Lower lobe of right lung (tissue), 2 donors: Measurements from ENCODE around the gene RIT2. TPM values are rescaled to one million over a fixed set of nuclear protein-coding genes. Genes with fewer than 3 reads are reported as not detected.

Experiments
- ATAC-seq, 2 donors: fragments of 200-7000 bp; cut with Tn5 transposase; one replicate each; pipeline ENCODE4 v1.9.1; 2020 to 2022; ENCODE audit warnings: mild to moderate bottlenecking in 2 of 2, moderate library complexity in 2 of 2
- DNase-seq: peaks from one replicate; pipeline ENCODE4 v3.0.0-alpha.2; 2020
- H3K27ac ChIP-seq: fragments of 200-600 bp; one replicate; pipeline ENCODE4 v1.8.0; 2022
- H3K27me3 ChIP-seq: fragments of 200-600 bp; one replicate; pipeline ENCODE4 v1.8.0; 2022; ENCODE audit warnings: low read depth
- H3K36me3 ChIP-seq: fragments of 200-600 bp; one replicate; pipeline ENCODE4 v1.8.0; 2022; ENCODE audit warnings: mild to moderate bottlenecking
- H3K4me1 ChIP-seq: fragments of 200-600 bp; one replicate; pipeline ENCODE4 v1.8.0; 2022
- H3K4me3 ChIP-seq: fragments of 200-600 bp; one replicate; pipeline ENCODE4 v1.8.0; 2022; ENCODE audit warnings: mild to moderate bottlenecking
- H3K9me3 ChIP-seq: fragments of 200-600 bp; one replicate; pipeline ENCODE4 v1.8.0; 2022
- CTCF ChIP-seq: fragments of 200-600 bp; IDR thresholded peaks from one replicate; pipeline ENCODE4 v1.8.0; 2022; ENCODE audit warnings: antibody characterized with exemption, mild to moderate bottlenecking
- intact Hi-C: fragments of 100-400 bp; cut with DNase I; formaldehyde crosslinking; loops from one replicate; pipeline ENCODE4 v1.11.0; 2022
- total RNA-seq: library from RNA; stranded (reverse); fragmentation: NEBNext Ultra II Directional; extraction: Animal tissue kit (Norgen Biotek cat#: 25700); gene quantifications from one replicate; pipeline ENCODE4 v1.2.1, GENCODE V29; 2021
- donor health status: DM: no; HTN: yes; CAD: no; lungs with severe emphysema.

RIT2 gene
- total RNA-seq, 1 donor from 2014 or later: not detected

GRCh38 chr18:42956287-42956686 is 159.2 kb downstream of the RIT2 start:
- TF ChIP-seq CTCF: no peak
- DNase-seq (no peak), ATAC-seq (no peak)
- Histone ChIP-seq H3K4me1 (no peaks in the 10 kb centered on the region), H3K36me3 (no peaks in the 10 kb centered on the region), H3K4me3 (no peak overlapping the region), H3K9me3 (no peaks in the 10 kb centered on the region), H3K27me3 (no peaks in the 10 kb centered on the region), H3K27ac (no peak overlapping the region)
- intact Hi-C loops: no loop called here

GRCh38 chr18:42954887-42955286 is 160.6 kb downstream of the RIT2 start:
- H3K27ac ChIP-seq: no peak overlapping the region
- no peak overlapping the region for H3K4me3 ChIP-seq
- ATAC-seq: no peak
- intact Hi-C loops: no loop called here
- no peak for TF ChIP-seq CTCF
- H3K9me3 ChIP-seq: no peaks in the 10 kb centered on the region
- DNase-seq: no peak
- no peaks in the 10 kb centered on the region for H3K36me3 ChIP-seq
- H3K4me1 ChIP-seq: no peaks in the 10 kb centered on the region
- H3K27me3 ChIP-seq: no peaks in the 10 kb centered on the region

DNA sequence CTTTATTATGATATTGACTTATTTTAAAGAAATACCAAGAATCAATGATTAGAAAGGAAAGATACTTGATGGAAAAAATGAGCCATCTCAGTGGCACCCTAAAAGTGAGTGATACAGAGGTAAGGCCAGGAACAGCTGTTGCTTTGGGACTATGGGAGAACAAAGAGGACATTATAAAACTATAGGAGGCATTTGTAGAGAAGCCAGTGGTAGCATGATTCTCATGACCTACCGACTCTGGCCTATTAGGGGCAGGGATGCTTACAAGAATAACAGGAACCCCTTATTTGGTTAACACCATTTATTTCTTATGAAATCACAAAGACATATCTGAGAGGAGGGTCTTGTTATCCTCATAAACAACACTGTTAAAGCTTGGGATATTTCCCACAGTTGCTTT is 162.2 kb downstream of the RIT2 start:
- H3K27ac ChIP-seq: no peak overlapping the region
- no peak overlapping the region for H3K4me3 ChIP-seq
- H3K27me3 ChIP-seq: no peaks in the 10 kb centered on the region
- H3K9me3 ChIP-seq: no peaks in the 10 kb centered on the region
- TF ChIP-seq CTCF: no peak
- intact Hi-C loops: no loop called here
- DNase-seq: no peak
- H3K4me1 ChIP-seq: no peaks in the 10 kb centered on the region
- ATAC-seq: no peak
- H3K36me3 ChIP-seq: no peaks in the 10 kb centered on the region

DNA sequence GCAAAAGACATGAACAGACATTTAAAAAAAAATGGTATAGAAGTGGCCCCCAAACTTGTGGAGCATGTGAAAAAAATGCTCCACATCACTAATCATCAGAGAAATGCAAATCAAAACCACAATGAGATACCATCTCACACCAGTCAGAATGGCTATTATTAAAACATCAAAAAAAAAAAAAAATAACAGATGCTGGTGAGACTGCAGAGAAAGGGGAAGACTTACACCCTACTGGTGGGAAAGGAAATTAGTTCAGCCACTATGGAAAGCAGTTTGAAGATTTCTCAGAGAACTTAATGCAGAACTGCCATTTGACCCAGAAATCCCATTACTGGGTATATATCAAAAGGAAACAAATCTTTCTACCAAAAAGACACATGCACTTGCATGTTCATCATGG is 164.8 kb downstream of the RIT2 start:
- DNase-seq: no peak
- intact Hi-C loops: no loop called here
- no peak overlapping the region for H3K4me3 ChIP-seq
- H3K4me1 ChIP-seq: no peaks in the 10 kb centered on the region
- H3K36me3 ChIP-seq: no peaks in the 10 kb centered on the region
- H3K27ac ChIP-seq: no peak overlapping the region
- H3K9me3 ChIP-seq: no peaks in the 10 kb centered on the region
- TF ChIP-seq CTCF: no peak
- no peaks in the 10 kb centered on the region for H3K27me3 ChIP-seq
- no peak for ATAC-seq

DNA sequence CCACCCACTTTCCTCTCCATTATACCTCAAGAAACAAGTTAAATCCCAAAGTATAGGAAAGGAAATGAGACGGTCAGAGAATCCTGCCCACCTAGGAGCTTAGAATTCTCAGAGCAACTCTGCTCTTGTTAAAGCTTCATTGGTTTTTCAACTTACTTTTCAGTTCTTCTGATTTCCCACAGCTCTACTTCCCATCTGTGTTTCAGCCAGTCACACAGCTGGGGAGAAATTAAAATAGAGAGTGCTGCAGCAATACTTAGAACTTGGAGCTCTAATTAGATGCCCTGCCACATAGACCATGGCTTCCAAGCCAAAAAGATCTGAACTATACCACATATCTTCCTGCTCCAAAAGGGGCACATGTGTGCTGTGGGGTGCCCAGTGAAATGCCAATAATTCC is 166.7 kb downstream of the RIT2 start:
- intact Hi-C loops: no loop called here
- no peaks in the 10 kb centered on the region for H3K4me1 ChIP-seq
- DNase-seq: no peak
- no peaks in the 10 kb centered on the region for H3K36me3 ChIP-seq
- H3K4me3 ChIP-seq: no peak overlapping the region
- TF ChIP-seq CTCF: no peak
- H3K9me3 ChIP-seq: no peaks in the 10 kb centered on the region
- no peaks in the 10 kb centered on the region for H3K27me3 ChIP-seq
- H3K27ac ChIP-seq: no peak overlapping the region
- no peak for ATAC-seq

DNA sequence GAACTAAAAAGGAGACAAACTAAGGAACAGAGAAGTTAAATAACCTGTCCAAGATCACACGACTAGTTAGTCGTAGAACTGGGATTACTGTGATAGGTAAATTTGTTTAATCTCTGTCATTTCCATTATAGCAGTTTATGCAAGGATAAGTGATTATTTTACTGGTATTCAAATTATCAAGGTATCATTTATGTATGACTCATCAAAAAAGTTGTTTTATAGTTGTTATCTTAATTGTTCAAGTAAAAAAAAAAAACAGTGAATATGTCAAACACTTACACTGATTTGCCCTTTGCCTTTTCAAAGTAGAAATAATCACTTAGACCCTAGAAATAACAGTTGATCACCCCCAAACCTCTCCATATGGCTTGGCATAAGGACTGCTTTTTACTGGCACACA is 173.6 kb downstream of the RIT2 start:
- H3K4me3 ChIP-seq: no peak overlapping the region
- H3K4me1 ChIP-seq: no peaks in the 10 kb centered on the region
- intact Hi-C loops: no loop called here
- TF ChIP-seq CTCF: no peak
- H3K27me3 ChIP-seq: no peaks in the 10 kb centered on the region
- H3K27ac ChIP-seq: no peak overlapping the region
- ATAC-seq (no peak), DNase-seq (no peak)
- H3K9me3 ChIP-seq: no peaks in the 10 kb centered on the region
- no peaks in the 10 kb centered on the region for H3K36me3 ChIP-seq
